ENCODE data around the gene UTF1. TPM values are rescaled to one million over a fixed set of nuclear protein-coding genes. Genes with fewer than 3 reads are reported as not detected.
A peak's percentile ranks its signal among the peaks of the same experiment; 100 is the strongest.

UTF1 gene
- total RNA-seq, 2 donors from 2014 or later, result 1.5 TPM; not detected in 1

DNA sequence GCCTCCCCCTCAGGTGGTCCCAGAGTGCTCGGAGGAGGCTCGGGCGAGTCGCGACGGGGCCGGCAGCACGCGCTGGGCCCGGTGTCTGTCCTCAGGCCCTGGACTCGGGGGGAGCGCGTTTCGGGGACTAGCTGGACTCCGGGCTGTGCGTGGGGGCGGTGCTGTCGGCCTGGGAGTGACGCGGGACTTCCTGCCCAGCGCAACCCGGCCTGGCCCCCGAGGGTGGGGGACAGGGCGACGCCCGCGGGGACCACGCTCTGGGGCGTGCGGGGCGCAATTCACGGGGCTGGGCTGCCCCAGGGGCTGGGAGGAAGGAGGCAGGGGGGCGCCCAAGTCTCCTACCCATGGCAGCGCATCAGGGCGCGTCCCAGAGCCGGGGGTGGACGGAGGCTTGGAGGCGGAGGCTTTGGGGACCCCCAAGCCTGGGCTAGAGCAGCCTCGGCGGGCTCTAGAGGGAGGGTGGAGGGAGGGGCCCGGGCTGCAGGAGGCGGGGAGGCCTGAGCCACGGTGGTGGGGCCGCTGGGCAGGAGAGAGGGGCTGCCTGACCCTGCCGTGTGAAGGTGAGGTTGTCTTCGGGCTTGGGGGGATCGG is 5.3 kb downstream of the UTF1 start:
- TF ChIP-seq, protein P1, sequence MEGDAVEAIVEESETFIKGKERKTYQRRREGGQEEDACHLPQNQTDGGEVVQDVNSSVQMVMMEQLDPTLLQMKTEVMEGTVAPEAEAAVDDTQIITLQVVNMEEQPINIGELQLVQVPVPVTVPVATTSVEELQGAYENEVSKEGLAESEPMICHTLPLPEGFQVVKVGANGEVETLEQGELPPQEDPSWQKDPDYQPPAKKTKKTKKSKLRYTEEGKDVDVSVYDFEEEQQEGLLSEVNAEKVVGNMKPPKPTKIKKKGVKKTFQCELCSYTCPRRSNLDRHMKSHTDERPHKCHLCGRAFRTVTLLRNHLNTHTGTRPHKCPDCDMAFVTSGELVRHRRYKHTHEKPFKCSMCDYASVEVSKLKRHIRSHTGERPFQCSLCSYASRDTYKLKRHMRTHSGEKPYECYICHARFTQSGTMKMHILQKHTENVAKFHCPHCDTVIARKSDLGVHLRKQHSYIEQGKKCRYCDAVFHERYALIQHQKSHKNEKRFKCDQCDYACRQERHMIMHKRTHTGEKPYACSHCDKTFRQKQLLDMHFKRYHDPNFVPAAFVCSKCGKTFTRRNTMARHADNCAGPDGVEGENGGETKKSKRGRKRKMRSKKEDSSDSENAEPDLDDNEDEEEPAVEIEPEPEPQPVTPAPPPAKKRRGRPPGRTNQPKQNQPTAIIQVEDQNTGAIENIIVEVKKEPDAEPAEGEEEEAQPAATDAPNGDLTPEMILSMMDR (conservative IDR thresholded peaks at IDR 0.05), result no peak
- peaks cover 80% of the 10 kb centered on the region for H3K27me3 ChIP-seq (ENCODE audit: control insufficient read depth, insufficient read depth, low read length, poor library complexity, severe bottlenecking)
- no peak overlapping the region for H3K27ac ChIP-seq (ENCODE audit: low read depth, low read length)
- peaks cover 2% of the 10 kb centered on the region for H3K9me3 Mint-ChIP-seq
- no peaks in the 10 kb centered on the region for H3K9me3 ChIP-seq (ENCODE audit: control insufficient read depth, low read length)
- peaks cover 3% of the 10 kb centered on the region for H3K36me3 Mint-ChIP-seq (ENCODE audit: low read depth)
- no peak overlapping the region for H3K27ac Mint-ChIP-seq
- WGBS, 2 experiments (ENCODE audit: insufficient coverage in 1 of 2, insufficient read length in 1 of 2), result 19% methylated on average over 48 of the region's 48 CpGs; no CpG with 5 or more reads in 1 of the 2 experiments
- H3K27me3 Mint-ChIP-seq (ENCODE audit: insufficient read depth), result peaks cover 63% of the 10 kb centered on the region
- DNase-seq, result peak; percentile 71
- H3K4me3 Mint-ChIP-seq, result peak overlapping the region; percentile 75
- no peak overlapping the region for H3K9ac ChIP-seq (ENCODE audit: extremely low read depth, low read length, poor library complexity, severe bottlenecking)
- H3K36me3 ChIP-seq (ENCODE audit: control insufficient read depth, insufficient read depth, low read length), result no peaks in the 10 kb centered on the region
- H3K4me1 ChIP-seq (ENCODE audit: control insufficient read depth, insufficient read depth, low read length), result no peaks in the 10 kb centered on the region
- H3K4me1 Mint-ChIP-seq, result peaks cover 14% of the 10 kb centered on the region
- no peak overlapping the region for H3K4me3 ChIP-seq (ENCODE audit: low read length)

DNA sequence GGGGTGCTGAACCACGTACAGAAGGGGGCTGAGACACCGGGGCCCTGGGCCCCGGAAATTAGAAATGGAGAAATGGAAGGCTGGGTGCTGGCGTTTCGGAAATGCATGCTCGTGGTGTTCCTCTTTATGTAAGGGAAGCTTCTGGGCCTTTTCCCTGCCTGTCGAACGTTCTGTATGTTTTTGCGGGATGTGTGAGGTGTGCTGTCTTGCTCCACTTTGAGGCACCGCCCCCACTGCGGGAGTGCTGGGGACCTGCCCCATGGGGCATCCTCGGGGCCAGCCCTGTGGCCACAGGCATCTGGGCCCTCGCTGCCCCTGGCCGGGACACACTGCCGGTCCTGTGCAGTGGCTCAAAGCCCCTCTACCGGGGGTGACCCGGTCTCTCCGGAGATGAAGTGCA is 5.9 kb downstream of the UTF1 start:
- Histone ChIP-seq H3K27me3 (ENCODE audit: control insufficient read depth, insufficient read depth, low read length, poor library complexity, severe bottlenecking) (peaks cover 74% of the 10 kb centered on the region), H3K9me3 (ENCODE audit: control insufficient read depth, low read length) (no peaks in the 10 kb centered on the region), H3K36me3 (ENCODE audit: control insufficient read depth, insufficient read depth, low read length) (no peaks in the 10 kb centered on the region), H3K9ac (ENCODE audit: extremely low read depth, low read length, poor library complexity, severe bottlenecking) (no peak overlapping the region), H3K4me1 (ENCODE audit: control insufficient read depth, insufficient read depth, low read length) (no peaks in the 10 kb centered on the region), H3K4me3 (ENCODE audit: low read length) (no peak overlapping the region), H3K27ac (ENCODE audit: low read depth, low read length) (no peak overlapping the region)
- TF ChIP-seq, protein P1 (conservative IDR thresholded peaks at IDR 0.05), result no peak
- Mint-ChIP-seq H3K27ac (no peak overlapping the region), H3K4me1 (peaks cover 14% of the 10 kb centered on the region), H3K4me3 (peak overlapping the region; percentile 75), H3K27me3 (ENCODE audit: insufficient read depth) (peaks cover 61% of the 10 kb centered on the region), H3K9me3 (peaks cover 2% of the 10 kb centered on the region), H3K36me3 (ENCODE audit: low read depth) (peaks cover 7% of the 10 kb centered on the region)
- 8 to 11% methylated on average over 10 to 18 of the region's 18 CpGs for WGBS, 2 experiments (ENCODE audit: insufficient coverage in 1 of 2, insufficient read length in 1 of 2)
- peak; percentile 69 for DNase-seq

DNA sequence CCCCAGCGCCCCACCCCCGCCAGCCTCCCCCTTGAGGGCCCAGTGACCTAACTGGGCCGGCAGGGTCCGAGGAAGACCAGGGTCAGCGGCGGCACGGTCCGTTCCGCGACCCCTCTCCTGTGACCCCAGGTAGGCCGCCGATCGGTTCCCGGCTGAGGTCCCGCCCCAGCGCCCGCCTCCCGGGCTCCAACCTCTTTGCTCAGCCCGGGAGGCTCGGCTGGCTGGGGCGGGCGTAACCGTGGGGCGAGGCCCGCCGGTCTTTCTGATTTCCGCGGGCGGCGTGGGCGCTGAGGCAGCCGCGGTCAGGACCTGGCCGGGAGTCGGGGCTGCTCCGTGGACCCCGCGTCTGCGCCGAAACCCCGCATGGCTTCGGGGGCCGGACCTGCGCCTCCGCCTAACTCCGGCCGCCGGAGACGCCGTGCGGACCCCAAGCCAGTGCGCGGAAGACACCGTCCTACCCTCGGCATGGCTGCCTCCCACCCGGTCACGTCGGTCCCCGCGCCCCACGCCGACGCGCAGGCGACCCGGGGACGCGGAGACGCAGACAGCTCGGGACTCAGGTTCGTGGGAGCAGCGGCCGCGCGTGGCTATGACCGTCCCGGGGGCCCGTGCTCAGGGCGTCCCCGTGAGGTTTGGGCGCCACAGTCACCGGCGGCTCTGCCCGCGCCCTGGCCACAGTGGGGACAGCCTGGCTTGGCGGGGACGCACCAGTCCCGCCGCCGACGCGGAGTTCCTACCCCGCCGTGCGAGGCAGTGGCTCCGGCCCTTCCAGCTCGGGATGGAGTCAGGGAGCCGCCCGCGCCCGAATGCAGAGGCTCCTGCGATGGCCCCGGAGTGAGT is 6.6 kb downstream of the UTF1 start:
- H3K9me3 Mint-ChIP-seq, result no peaks in the 10 kb centered on the region
- H3K27me3 ChIP-seq (ENCODE audit: control insufficient read depth, insufficient read depth, low read length, poor library complexity, severe bottlenecking), result peaks cover 67% of the 10 kb centered on the region
- peaks cover 55% of the 10 kb centered on the region for H3K27me3 Mint-ChIP-seq (ENCODE audit: insufficient read depth)
- no peaks in the 10 kb centered on the region for H3K36me3 ChIP-seq (ENCODE audit: control insufficient read depth, insufficient read depth, low read length)
- TF ChIP-seq, protein P1 (conservative IDR thresholded peaks at IDR 0.05), result no peak
- DNase-seq, result peak; percentile 82
- H3K9ac ChIP-seq (ENCODE audit: extremely low read depth, low read length, poor library complexity, severe bottlenecking), result no peak overlapping the region
- peak overlapping the region; percentile 79 for H3K4me3 ChIP-seq (ENCODE audit: low read length)
- peak overlapping the region; percentile 75 for H3K4me3 Mint-ChIP-seq
- H3K27ac Mint-ChIP-seq, result no peak overlapping the region
- H3K9me3 ChIP-seq (ENCODE audit: control insufficient read depth, low read length), result no peaks in the 10 kb centered on the region
- peaks cover 12% of the 10 kb centered on the region for H3K36me3 Mint-ChIP-seq (ENCODE audit: low read depth)
- H3K27ac ChIP-seq (ENCODE audit: low read depth, low read length), result no peak overlapping the region
- WGBS, 2 experiments (ENCODE audit: insufficient coverage in 1 of 2, insufficient read length in 1 of 2), result 1 to 2% methylated on average over 33 to 103 of the region's 103 CpGs
- no peaks in the 10 kb centered on the region for H3K4me1 ChIP-seq (ENCODE audit: control insufficient read depth, insufficient read depth, low read length)
- peaks cover 12% of the 10 kb centered on the region for H3K4me1 Mint-ChIP-seq
